Caki2 (cell line): ENCODE measurements around the gene NLRP6. TPM values are rescaled to one million over a fixed set of nuclear protein-coding genes. Genes with fewer than 3 reads are reported as not detected.
"Not testable (repeated sequence)": the region's sequence is repeated elsewhere in the genome, so short reads cannot be mapped to it uniquely, and the experiment has no call there.

Experiments
- DNase-seq: peaks from one replicate; pipeline ENCODE4 v3.0.0-alpha.2; 2015; ENCODE audit warnings: low read depth
- in situ Hi-C: cut with HindIII; loops from 2 replicates; pipeline ENCODE4 v1.10.0; 2016; ENCODE audit warnings: low sequenced_read_pairs, low pct_unique_long_range_greater_than_20kb, mixed read lengths
- total RNA-seq: library from RNA; depleted of rRNA; stranded (reverse); fragments of >200 nt; shearing (Covaris generic); gene quantifications from 2 replicates; pipeline ENCODE4 v1.2.3, GENCODE V29; 2014; ENCODE audit warnings: low replicate concordance; rRNA removed

NLRP6 gene
- total RNA-seq, 1 experiment from 2014 or later: not detected

GRCh38 chr11:326842-327580 is 48.8 kb downstream of the NLRP6 start:
- in situ Hi-C loops: no loop called here
- DNase-seq: no peak

GRCh38 chr11:327581-327923 is 49.3 kb downstream of the NLRP6 start:
- in situ Hi-C loops: no loop called here
- no peak for DNase-seq

GRCh38 chr11:328012-328411 is 49.8 kb downstream of the NLRP6 start:
- DNase-seq: no peak
- in situ Hi-C loops: no loop called here

- in situ Hi-C loops, DNase-seq: not testable (repeated sequence)
Observed at GRCh38 chr11:328516-329100, 50.4 kb downstream of the NLRP6 start.

- in situ Hi-C loops: no loop called here
- no peak for DNase-seq
Observed at GRCh38 chr11:329886-330253, 51.7 kb downstream of the NLRP6 start.

GRCh38 chr11:330307-330693 is 52.1 kb downstream of the NLRP6 start:
- in situ Hi-C loops: no loop called here

GRCh38 chr11:330694-331357 is 52.6 kb downstream of the NLRP6 start:
- DNase-seq: no peak
- in situ Hi-C loops: no loop called here

More at GRCh38 chr11:330307-330693, 52.1 kb downstream of the NLRP6 start:
- no peak for DNase-seq

GRCh38 chr11:331358-332060 is 53.3 kb downstream of the NLRP6 start:
- in situ Hi-C loops: no loop called here
- no peak for DNase-seq

- in situ Hi-C loops: no loop called here
- no peak for DNase-seq
Observed at GRCh38 chr11:332651-333480, 54.7 kb downstream of the NLRP6 start.

- DNase-seq, in situ Hi-C loops: not testable (repeated sequence)
Observed at GRCh38 chr11:333616-334263, 55.5 kb downstream of the NLRP6 start.

GRCh38 chr11:334264-334994 is 56.2 kb downstream of the NLRP6 start:
- in situ Hi-C loops: no loop called here
- DNase-seq: no peak

Other genes starting within 250 kb of the NLRP6 start
- not detected in 2 replicates for gene SCGB1C1, start 85.3 kb upstream of the NLRP6 start, total RNA-seq
- 23.3 and 26.2 TPM in 2 replicates for gene BET1L, start 71.0 kb upstream of the NLRP6 start, total RNA-seq
- gene RIC8A, start 70.7 kb upstream of the NLRP6 start, total RNA-seq: 80.2 and 115 TPM in 2 replicates
- gene SIRT3, start 42.1 kb upstream of the NLRP6 start, total RNA-seq: 24.4 and 25.1 TPM in 2 replicates
- 97.7 and 117 TPM in 2 replicates for gene PSMD13, start 41.4 kb upstream of the NLRP6 start, total RNA-seq
- gene PGGHG, start 10.7 kb downstream of the NLRP6 start, total RNA-seq: 7.9 and 11.2 TPM in 2 replicates
- not detected in 2 replicates for gene IFITM5, start 21.1 kb downstream of the NLRP6 start, total RNA-seq
- not detected in 2 replicates for gene IFITM2, start 29.4 kb downstream of the NLRP6 start, total RNA-seq
- gene IFITM1, start 35.6 kb downstream of the NLRP6 start, total RNA-seq: 2.0 and 10.3 TPM in 2 replicates
- 6.2 and 23.7 TPM in 2 replicates for gene IFITM3, start 42.5 kb downstream of the NLRP6 start, total RNA-seq
- gene B4GALNT4, start 91.1 kb downstream of the NLRP6 start, total RNA-seq: 23.9 and 61.5 TPM in 2 replicates
- gene PKP3, start 115.8 kb downstream of the NLRP6 start, total RNA-seq: 70.7 and 103 TPM in 2 replicates
- gene SIGIRR, start 136.6 kb downstream of the NLRP6 start, total RNA-seq: 66.9 and 103 TPM in 2 replicates
- not detected in 2 replicates for gene ANO9, start 163.6 kb downstream of the NLRP6 start, total RNA-seq
- 36.9 and 50.2 TPM in 2 replicates for gene PTDSS2, start 171.9 kb downstream of the NLRP6 start, total RNA-seq
- 271 and 316 TPM in 2 replicates for gene RNH1, start 228.8 kb downstream of the NLRP6 start, total RNA-seq